ENCODE data around the gene SERPINB6.
"Not testable (repeated sequence)": the region's sequence is repeated elsewhere in the genome, so short reads cannot be mapped to it uniquely, and the experiment has no call there.

The SERPINB6 gene

DNA sequence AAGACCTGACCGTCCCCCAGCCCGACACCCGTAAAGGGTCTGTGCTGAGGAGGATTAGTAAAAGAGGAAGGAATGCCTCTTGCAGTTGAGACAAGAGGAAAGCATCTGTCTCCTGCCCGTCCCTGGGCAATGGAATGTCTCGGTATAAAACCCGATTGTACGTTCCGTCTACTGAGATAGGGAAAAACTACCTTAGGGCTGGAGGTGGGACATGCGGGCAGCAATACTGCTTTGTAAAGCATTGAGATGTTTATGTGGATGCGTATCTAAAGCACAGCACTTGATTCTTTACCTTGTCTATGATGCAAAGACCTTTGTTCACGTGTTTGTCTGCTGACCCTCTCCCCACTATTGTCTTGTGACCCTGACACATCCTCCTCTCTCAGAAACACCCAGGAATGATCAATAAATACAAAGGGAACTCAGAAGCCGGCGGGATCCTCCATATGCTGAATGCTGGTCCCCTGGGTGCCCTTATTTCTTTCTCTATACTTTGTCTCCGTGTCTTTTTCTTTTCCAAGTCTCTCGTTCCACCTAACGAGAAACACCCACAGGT, 62.2 kb downstream of the SERPINB6 start:
- FAIRE-seq = not testable (repeated sequence)

DNA sequence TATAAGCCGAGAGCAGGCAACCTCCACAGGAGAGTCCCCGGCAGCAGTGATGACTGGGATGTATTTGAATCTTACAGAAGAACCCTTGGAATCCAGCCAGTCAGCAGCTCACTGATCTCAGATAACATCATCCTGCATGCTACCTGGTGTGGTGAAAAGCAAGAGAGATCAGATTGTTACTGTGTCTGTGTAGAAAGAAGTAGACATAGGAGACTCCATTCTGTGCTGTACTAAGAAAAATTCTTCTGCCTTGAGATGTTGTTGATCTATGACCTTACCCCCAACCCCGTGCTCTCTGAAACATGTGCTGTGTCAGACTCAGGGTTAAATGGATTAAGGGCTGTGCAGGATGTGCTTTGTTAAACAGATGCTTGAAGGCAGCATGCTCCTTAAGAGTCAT, 62.9 kb downstream of the SERPINB6 start:
- FAIRE-seq = not testable (repeated sequence)

- not testable (repeated sequence) for FAIRE-seq
Measured at GRCh38 chr6:2903411-2904185, 67.8 kb downstream of the SERPINB6 start.

GRCh38 chr6:2901645-2902502, 69.5 kb downstream of the SERPINB6 start:
- not testable (repeated sequence) for FAIRE-seq

DNA sequence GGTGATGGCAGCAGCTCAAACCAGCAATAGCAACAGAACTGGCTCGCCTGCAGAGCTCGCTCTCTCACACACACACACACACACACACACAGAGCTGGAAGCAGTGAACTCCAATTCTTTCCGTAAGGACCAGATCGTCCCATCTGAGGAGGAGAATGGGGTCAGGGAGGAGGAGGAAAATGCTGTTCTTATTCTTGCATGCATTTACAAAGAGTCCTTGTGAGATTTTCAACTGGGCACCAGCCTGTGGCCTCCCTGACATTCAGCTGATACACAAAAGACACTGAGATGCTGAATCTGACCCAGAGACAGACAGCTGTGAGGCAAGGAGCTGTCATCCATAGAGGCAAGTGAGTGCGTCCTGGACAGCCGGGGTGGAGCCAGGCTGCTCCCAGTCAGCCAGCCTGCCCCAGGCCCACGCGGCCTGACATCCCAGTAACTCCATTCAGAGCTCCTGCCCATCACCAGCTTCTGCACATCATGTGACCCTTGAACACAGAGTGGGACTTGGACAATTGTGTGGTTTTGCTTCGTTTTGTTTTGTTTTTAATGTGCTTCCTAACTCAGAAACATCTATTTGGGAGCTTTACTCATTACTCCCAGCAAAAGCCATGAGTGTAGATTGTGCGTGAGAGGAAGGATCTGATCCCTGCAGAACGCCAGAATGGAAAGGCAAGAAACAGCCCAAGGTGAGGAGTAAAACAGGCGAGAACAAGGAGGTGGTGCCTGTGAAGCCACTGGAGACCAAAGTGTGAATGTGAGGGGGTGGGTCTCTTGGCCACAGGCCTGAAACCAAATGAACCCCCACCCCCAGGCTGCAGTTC, 70.3 kb downstream of the SERPINB6 start:
- no peak for FAIRE-seq

DNA sequence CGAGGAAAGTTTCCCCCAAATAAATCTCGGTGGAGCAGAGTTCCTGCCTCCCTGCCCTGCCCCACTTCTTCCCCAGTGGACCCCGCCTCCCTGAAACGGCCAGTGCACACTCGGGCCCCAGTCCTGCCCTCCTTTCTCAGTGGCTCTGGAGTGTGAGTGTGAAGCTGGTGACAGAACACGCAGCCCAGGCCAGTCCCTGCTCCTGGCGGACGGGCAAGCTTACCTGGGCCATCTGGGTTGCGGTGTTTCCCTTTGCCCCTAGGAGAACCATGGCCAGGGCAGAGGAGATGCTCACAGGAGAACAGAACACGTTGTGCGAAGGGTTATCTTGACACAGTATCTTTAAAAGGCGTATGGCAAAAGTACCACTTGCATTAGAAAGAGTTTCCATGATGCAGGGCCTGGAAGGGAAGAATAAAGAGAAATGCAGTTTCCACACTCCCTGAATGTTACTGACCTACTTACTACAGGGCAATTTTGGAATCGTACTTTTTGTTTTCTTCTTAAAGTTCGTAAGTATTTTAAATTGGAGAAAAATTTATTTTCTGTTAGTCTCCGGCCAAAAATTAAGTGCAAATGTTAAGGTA, 71.1 kb downstream of the SERPINB6 start:
- no peak for FAIRE-seq

GRCh38 chr6:2899596-2899995, 71.8 kb downstream of the SERPINB6 start:
- no peak for FAIRE-seq
